HPDE6-E6E7 (cell line): ENCODE data around the gene TVP23A.
"Not testable (repeated sequence)": the region's sequence is repeated elsewhere in the genome, so short reads cannot be mapped to it uniquely, and the experiment has no call there.

Experiments used
- DNase-seq: peaks from one replicate; pipeline ENCODE4 v3.0.0; 2011; ENCODE audit warnings: missing footprints; ENCODE audit errors: extremely low spot score

Gene TVP23A

DNA sequence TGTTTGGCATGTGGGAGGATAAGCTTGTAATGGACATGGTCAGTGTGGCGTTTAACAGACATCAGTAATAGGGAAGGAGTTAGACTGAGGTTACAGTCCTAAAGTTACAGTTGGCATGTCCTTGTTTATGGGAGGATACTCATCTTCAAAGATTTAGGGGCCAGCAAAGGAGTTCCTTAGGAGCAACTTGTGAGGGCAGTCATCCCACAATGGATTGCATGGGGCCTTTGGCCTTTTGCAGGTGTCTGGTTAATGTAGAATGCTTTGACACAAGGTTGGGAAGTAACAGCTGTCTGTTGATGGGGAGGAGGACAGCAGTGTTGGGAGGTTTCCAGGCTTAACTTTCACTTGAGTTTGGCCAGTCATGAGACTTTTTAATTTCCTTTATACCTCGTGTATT is 72.8 kb downstream of the TVP23A start:
- no peak for DNase-seq

GRCh38 chr16:10744370-10745030 is 74.1 kb downstream of the TVP23A start:
- DNase-seq: no peak

GRCh38 chr16:10743610-10744369 is 74.8 kb downstream of the TVP23A start, which contains the start of gene NUBP1:
Gene NUBP1, plus strand, starts transcription at chr16:10743842. Its CDS starts 22 bp downstream, at chr16:10743864.
- peak; percentile 90 for DNase-seq

- DNase-seq: no peak
Measured at GRCh38 chr16:10743227-10743609, 75.4 kb downstream of the TVP23A start.

DNA sequence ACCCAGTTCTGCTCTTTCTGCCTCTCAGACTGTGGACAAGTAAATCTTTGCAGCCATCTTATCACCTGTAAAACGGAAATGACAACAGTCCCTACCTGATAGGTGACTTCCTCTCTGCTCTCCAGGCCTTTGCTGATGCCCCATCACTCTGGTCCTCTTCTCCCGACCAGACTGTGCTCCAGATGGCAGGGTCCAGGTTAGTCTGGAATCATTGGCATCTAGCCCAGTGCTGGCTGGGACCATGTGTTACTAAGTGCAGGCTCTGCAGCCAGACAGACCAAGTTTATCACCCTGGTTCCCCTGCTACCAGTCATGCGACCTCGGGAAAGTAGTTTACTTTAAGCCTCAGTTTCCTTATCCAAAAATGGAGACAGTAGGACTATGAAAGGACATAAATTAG is 76.8 kb downstream of the TVP23A start:
- DNase-seq: no peak

- DNase-seq: not testable (repeated sequence)
Measured at GRCh38 chr16:10741249-10741648, 77.3 kb downstream of the TVP23A start.

DNA sequence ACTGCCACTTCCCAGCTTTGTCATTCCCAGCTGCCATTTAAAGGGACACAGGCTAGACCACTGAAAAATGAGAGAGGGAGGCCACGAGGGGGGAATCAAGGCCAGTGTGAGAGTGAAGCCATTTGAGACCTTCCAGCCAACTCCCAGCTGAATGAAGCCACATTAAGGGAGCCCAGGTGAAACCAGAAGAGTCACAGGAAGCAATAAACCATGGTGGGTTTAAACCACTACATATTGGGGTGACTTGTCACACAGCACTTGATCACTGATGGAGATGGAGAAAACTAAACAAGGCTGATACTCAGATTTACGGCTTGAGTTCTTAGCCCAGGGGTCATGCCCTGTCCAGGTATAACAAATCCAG is 77.8 kb downstream of the TVP23A start:
- no peak for DNase-seq

- no peak for DNase-seq
Measured at GRCh38 chr16:10740000-10740844, 78.4 kb downstream of the TVP23A start.

GRCh38 chr16:10738231-10739077 is 80.1 kb downstream of the TVP23A start:
- DNase-seq: no peak

GRCh38 chr16:10737068-10737625 is 81.4 kb downstream of the TVP23A start:
- DNase-seq: peak; percentile 48

DNA sequence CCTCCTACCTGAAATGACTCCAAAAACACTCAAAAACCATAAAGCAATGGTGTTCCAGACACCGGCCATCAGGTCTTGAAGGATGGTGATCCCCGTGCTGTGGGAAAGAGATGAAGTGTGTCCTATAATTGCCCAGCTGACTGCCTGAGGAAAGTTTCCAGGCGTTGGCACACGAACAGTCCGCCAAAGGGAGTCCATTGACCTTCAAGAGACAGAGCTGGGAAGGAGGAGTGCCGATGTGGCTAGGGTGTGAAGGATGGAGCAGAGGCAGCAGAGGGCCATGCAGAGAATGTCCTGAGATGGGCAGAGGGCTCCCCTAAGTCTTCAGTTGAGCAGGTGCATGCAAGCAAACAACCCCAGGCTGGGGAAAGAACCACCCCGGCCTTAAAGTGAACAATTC is 86.8 kb downstream of the TVP23A start:
- DNase-seq: no peak

- peak; percentile 76 for DNase-seq
Measured at GRCh38 chr16:10729104-10730048, 89.2 kb downstream of the TVP23A start.

DNA sequence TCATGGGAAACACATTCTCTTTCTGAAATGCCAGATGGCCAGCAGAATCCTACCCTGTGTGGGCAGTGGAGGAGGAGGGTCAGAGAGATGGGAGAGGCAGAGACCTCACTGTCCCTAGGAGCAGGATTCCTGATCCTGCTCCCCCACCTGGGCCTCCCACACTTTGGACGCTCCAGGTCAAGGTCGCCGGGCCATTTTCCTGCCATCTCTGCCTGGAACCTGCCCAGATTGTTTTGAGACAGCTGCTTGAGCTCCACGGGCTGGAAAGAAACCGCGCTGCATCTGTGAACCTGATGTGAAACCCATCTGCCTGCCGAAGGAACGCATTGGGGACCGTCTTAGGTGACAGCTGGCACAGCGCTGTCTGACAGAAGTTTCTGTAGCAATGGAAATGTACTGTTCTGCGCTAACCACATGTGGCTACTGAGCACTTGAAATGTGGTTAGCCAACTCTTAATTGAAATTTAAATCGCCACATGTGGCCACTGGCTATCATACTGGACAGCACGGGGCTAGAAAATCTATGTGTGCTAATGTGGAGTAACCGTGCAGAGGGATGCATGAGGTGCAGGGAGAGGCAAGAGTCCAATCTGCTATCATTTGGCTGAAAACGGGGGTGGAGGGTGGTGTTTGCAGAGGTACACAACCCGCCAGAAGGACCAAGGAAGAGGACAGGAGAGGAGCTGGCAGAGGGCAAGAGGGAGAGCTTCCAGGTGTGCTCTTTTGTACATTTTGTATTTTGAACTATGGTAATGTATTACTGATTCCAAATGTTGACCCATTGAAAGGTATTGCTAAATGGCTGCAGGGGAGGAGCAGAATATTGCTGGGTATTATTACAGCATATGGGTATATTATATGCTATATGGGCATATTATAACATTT is 90.3 kb downstream of the TVP23A start:
- no peak for DNase-seq
